Right lobe of liver (tissue), 6 donors: Measurements from ENCODE around the gene KCNIP3. TPM values are rescaled to one million over a fixed set of nuclear protein-coding genes. Genes with fewer than 3 reads are reported as not detected.

Experiments used
- ATAC-seq, 4 donors: fragments of 200-7000 bp; cut with Tn5 transposase; one replicate each; pipeline ENCODE4 v1.9.1; 2020; ENCODE audit warnings: mild to moderate bottlenecking in 4 of 4, moderate library complexity in 4 of 4
- DNase-seq, 3 donors: peaks; one replicate each; pipeline ENCODE4 v3.0.0-alpha.2; 2020
- H3K27ac ChIP-seq, 3 donors: fragments of 200-600 bp; one replicate each; pipeline ENCODE4 v1.8.0; 2022
- H3K27me3 ChIP-seq, 2 donors: fragments of 200-600 bp; one replicate each; pipeline ENCODE4 v1.8.0; 2022
- H3K36me3 ChIP-seq, 4 donors: fragments of 200-600 bp; sonication (generic) in 1 of 4; one replicate each; pipeline versions ENCODE4 v1.5.1 to v1.8.0; 2017 to 2022; ENCODE audit warnings: control low read depth in 1 of 4
- H3K4me1 ChIP-seq, 4 donors: fragments of 200-600 bp; sonication (generic) in 1 of 4; one replicate each; pipeline versions ENCODE4 v1.5.1 to v1.8.0; 2017 to 2022; ENCODE audit warnings: control low read depth in 1 of 4
- H3K4me3 ChIP-seq, 3 donors: fragments of 200-600 bp; one replicate each; pipeline ENCODE4 v1.8.0; 2022
- H3K9me3 ChIP-seq, 4 donors: fragments of 200-600 bp; sonication (generic) in 1 of 4; one replicate each; pipeline versions ENCODE4 v1.5.1 to v1.8.0; 2017 to 2022; ENCODE audit warnings: control low read depth in 1 of 4
- CTCF ChIP-seq, 4 donors: fragments of 200-600 bp in 3 of 4; fragments of 450-650 bp in 1 of 4; IDR thresholded peaks; one replicate each; pipeline versions ENCODE4 v1.5.1 to v1.8.0; 2016 to 2022; ENCODE audit warnings: antibody characterized with exemption in 4 of 4, mild to moderate bottlenecking in 2 of 4
- POLR2A ChIP-seq: fragments of 450-650 bp; IDR thresholded peaks from one replicate; pipeline ENCODE4 v1.6.1; 2017; ENCODE audit warnings: antibody characterized with exemption, mild to moderate bottlenecking
- WGBS: methylation state at CpG from one replicate; pipeline ENCODE4 v1.1.6; 2018; ENCODE audit warnings: low coverage, low lambda C conversion rate; ENCODE audit not compliant: insufficient coverage; ENCODE audit errors: missing lambda C conversion rate; 5-methylcytosine and 5-hydroxymethylcytosine counted together
- intact Hi-C, 2 donors: fragments of 100-400 bp; cut with DNase I; formaldehyde crosslinking; loops; one replicate each; pipeline versions ENCODE4 v1.11.2 to v1.14.1; 2022
- total RNA-seq, 6 experiments: library from RNA; depleted of rRNA in 2 of 6; stranded (reverse); fragments of >200 nt in 2 of 6; fragmentation: NEBNext Ultra II Directional in 3 of 6; extraction: Animal tissue kit (Norgen Biotek cat#: 25700) in 3 of 6; gene quantifications; one replicate each; pipeline versions ENCODE4 v1.1.0 to v1.2.4, GENCODE V29; 2016 to 2023
- donor health status: DM: no; HTN: yes; CAD: no.
- donor health status: DM: no; HTN: no; CAD: no.
- donor health status: DM: no; HTN: no; CAD: no.
- donor health status: DM: no; HTN: yes; CAD: no.
- donor health status: DM: no; HTN: yes; CAD: no.

The KCNIP3 gene
- total RNA-seq, 6 experiments from 2014 or later = 0.46 to 3.3 (median 1.2) TPM

- intact Hi-C loops = no loop called here
- no CpG with 5 or more reads among the region's 12 CpGs for WGBS
- peaks cover 0 to 21% (median 5%) of the 10 kb centered on the region in 4 donors for H3K4me1 ChIP-seq
- H3K36me3 ChIP-seq = no peaks in the 10 kb centered on the region
- no peak overlapping the region for H3K4me3 ChIP-seq
- TF ChIP-seq POLR2A (no peak), CTCF (IDR thresholded peaks at IDR 0.05) (no peak)
- H3K27ac ChIP-seq = no peak overlapping the region
- ATAC-seq (peak in 2 of 4 donors; percentile 2 to 14), DNase-seq (no peak)
- no peaks in the 10 kb centered on the region for H3K9me3 ChIP-seq
- H3K27me3 ChIP-seq = no peaks in the 10 kb centered on the region
Measured at GRCh38 chr2:95384854-95385569, 87.9 kb downstream of the KCNIP3 start.

GRCh38 chr2:95385570-95385984 is 88.4 kb downstream of the KCNIP3 start:
- ATAC-seq = no peak
- 100% methylated on average over 4 of the region's 12 CpGs for WGBS
- Histone ChIP-seq H3K9me3 (no peaks in the 10 kb centered on the region), H3K36me3 (no peaks in the 10 kb centered on the region), H3K4me1 (peaks cover 0 to 27% (median 5%) of the 10 kb centered on the region in 4 donors), H3K27me3 (no peaks in the 10 kb centered on the region), H3K4me3 (no peak overlapping the region), H3K27ac (no peak overlapping the region)
- no peak for DNase-seq
- TF ChIP-seq CTCF (IDR thresholded peaks at IDR 0.05) = no peak
- no peak for TF ChIP-seq POLR2A
- intact Hi-C loops = no loop called here

GRCh38 chr2:95386031-95386430 is 88.9 kb downstream of the KCNIP3 start:
- ATAC-seq (no peak), DNase-seq (no peak)
- H3K27me3 ChIP-seq = no peaks in the 10 kb centered on the region
- H3K27ac ChIP-seq = no peak overlapping the region
- no peaks in the 10 kb centered on the region for H3K36me3 ChIP-seq
- H3K4me3 ChIP-seq = no peak overlapping the region
- TF ChIP-seq POLR2A = no peak
- TF ChIP-seq CTCF (IDR thresholded peaks at IDR 0.05) = no peak
- H3K4me1 ChIP-seq = peaks cover 0 to 31% (median 7%) of the 10 kb centered on the region in 4 donors
- WGBS = 43% methylated on average over 1 of the region's 6 CpGs
- intact Hi-C loops = no loop called here
- no peaks in the 10 kb centered on the region for H3K9me3 ChIP-seq

GRCh38 chr2:95387358-95387757 is 90.2 kb downstream of the KCNIP3 start:
- Histone ChIP-seq H3K27me3 (no peaks in the 10 kb centered on the region), H3K9me3 (no peaks in the 10 kb centered on the region), H3K36me3 (no peaks in the 10 kb centered on the region), H3K4me3 (no peak overlapping the region), H3K27ac (no peak overlapping the region), H3K4me1 (peaks cover 0 to 42% (median 13%) of the 10 kb centered on the region in 4 donors)
- no peak for DNase-seq
- TF ChIP-seq CTCF (IDR thresholded peaks at IDR 0.05) = no peak
- TF ChIP-seq POLR2A = no peak
- ATAC-seq = no peak
- intact Hi-C loops = no loop called here
- 88% methylated on average over 6 of the region's 7 CpGs for WGBS
